Esophagus squamous epithelium (tissue), 4 donors: ENCODE data around the gene PPIP5K1.

Experiments
- POLR2A ChIP-seq, 4 donors: fragments of 450-650 bp; IDR thresholded peaks; one replicate each; pipeline ENCODE4 v1.6.1; 2017; ENCODE audit warnings: antibody characterized with exemption in 4 of 4, mild to moderate bottlenecking in 4 of 4, moderate library complexity in 3 of 4
- TF ChIP-seq, protein P1 (sequence below), 6 experiments: fragments of 450-650 bp in 4 of 6; fragments of 200-600 bp in 2 of 6; sonication (generic) in 2 of 6; IDR thresholded peaks; one replicate each; pipeline ENCODE4 v1.5.1; 2016 to 2019; ENCODE audit warnings: antibody characterized with exemption in 6 of 6, mild to moderate bottlenecking in 4 of 6, moderate library complexity in 4 of 6

DNA sequence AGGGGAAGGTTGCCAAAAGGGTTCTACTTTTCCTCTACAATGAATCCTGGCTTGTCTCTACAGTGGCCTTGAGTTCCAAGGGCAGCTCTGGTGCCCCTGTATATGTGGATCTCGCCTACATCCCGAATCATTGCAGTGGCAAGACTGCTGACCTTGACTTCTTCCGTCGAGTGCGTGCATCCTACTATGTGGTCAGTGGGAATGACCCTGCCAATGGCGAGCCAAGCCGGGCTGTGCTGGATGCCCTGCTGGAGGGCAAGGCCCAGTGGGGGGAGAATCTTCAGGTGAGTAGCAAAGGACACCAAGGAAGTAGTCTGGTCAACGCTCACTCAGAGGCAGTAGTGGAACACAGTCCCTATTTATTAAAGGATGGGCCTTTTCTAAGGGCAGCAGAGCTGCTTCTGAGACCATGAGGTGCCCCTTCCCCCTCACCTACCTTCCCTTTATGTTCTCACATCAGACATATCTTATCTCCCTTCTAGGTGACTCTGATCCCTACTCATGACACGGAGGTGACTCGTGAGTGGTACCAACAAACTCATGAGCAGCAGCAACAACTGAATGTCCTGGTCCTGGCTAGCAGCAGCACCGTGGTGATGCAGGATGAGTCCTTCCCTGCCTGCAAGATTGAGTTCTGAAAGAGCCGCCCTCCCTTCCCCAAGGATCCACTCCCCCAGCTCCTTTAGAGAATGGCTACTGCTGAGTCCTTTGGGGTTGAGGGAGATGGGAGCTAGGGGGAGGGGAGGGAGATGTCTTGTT is 60.2 kb downstream of the PPIP5K1 start:
- TF ChIP-seq, protein P1, sequence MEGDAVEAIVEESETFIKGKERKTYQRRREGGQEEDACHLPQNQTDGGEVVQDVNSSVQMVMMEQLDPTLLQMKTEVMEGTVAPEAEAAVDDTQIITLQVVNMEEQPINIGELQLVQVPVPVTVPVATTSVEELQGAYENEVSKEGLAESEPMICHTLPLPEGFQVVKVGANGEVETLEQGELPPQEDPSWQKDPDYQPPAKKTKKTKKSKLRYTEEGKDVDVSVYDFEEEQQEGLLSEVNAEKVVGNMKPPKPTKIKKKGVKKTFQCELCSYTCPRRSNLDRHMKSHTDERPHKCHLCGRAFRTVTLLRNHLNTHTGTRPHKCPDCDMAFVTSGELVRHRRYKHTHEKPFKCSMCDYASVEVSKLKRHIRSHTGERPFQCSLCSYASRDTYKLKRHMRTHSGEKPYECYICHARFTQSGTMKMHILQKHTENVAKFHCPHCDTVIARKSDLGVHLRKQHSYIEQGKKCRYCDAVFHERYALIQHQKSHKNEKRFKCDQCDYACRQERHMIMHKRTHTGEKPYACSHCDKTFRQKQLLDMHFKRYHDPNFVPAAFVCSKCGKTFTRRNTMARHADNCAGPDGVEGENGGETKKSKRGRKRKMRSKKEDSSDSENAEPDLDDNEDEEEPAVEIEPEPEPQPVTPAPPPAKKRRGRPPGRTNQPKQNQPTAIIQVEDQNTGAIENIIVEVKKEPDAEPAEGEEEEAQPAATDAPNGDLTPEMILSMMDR (IDR thresholded peaks at IDR 0.05): no peak
- TF ChIP-seq POLR2A (IDR thresholded peaks at IDR 0.05): no peak
